GM18519 (cell line): ENCODE results near the gene LRRC1.

ENCODE experiments used
- ATAC-seq: cut with Tn5 transposase; IDR thresholded peaks from one replicate; pipeline ENCODE4 v1.9.1; 2021; ENCODE audit warnings: mild to moderate bottlenecking, moderate library complexity; ENCODE audit not compliant: unreplicated experiment, low FRiP score

The LRRC1 gene

DNA sequence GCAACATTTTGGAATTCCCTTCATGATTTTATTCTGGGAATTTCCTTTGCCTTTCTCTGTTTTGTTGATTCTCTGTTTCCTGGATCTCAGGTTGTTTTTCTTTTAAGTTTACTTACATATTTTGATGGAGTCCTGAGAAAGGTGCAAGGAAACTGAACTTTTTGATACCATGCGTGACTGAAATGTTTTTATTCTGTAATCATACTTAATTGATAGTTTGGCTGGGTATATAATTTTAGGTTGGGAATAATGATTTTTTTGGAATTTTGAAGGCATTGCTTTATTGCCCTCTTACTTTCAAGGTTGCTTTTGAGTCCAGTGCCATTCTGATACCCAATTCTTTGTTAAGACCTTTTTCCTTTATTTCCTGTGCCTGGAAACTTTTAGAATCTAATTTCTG is 45.2 kb downstream of the LRRC1 start:
- ATAC-seq: no peak

- no peak for ATAC-seq
These were observed 50.7 kb downstream of the LRRC1 start for GRCh38 chr6:53845280-53846195.

DNA sequence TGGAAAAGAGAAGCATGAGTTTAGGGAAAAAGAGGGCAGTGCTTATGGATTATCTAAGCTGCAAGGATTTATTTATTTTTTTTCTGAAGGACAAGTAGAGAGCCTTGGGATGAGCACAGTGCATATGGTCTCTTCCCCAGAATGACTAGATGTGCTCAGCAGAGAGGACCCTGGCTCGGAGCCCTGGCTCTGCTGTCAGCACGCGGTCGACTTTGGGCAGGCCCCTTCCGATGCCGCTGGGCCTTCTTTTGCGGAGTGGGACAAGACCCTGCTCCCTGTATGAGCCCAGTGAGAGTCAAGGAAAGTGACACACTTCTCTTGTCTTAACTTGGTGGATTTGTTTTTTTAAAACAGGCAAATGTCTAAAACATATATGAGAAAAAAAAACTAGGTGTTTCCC is 51.4 kb downstream of the LRRC1 start:
- ATAC-seq: no peak

DNA sequence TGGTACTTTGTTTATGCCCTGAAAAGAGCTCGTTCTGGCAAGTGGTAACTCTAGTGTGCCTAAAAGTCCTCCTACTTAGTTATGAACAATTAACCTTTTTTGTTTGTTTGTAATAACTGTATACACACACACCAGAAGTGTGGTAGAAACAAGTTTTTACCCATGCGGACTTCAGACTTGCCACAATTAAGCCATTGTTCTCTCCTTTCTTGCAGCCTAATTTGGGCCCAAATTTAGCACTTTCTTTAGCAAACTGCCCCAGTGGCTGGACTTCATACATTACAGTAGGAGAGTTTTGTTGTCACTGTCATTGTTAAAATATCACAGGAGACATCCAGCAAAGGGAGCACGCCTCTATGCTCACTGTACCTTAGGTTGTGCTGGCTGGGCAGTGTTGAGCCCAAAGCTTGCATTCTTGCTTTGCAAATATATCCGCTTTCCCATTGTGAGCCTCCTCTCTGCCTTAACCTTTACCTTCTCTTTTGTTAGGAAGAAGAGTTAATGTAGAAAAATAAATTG is 53.0 kb downstream of the LRRC1 start:
- no peak for ATAC-seq

- ATAC-seq: no peak
These were observed 55.7 kb downstream of the LRRC1 start for GRCh38 chr6:53850527-53850926.

- ATAC-seq: no peak
These were observed 56.8 kb downstream of the LRRC1 start for GRCh38 chr6:53851561-53851960.

GRCh38 chr6:53852805-53853204 is 58.0 kb downstream of the LRRC1 start:
- ATAC-seq: no peak

- no peak for ATAC-seq
These were observed 60.2 kb downstream of the LRRC1 start for GRCh38 chr6:53854843-53855567.

GRCh38 chr6:53855940-53856339 is 61.1 kb downstream of the LRRC1 start:
- ATAC-seq: no peak

DNA sequence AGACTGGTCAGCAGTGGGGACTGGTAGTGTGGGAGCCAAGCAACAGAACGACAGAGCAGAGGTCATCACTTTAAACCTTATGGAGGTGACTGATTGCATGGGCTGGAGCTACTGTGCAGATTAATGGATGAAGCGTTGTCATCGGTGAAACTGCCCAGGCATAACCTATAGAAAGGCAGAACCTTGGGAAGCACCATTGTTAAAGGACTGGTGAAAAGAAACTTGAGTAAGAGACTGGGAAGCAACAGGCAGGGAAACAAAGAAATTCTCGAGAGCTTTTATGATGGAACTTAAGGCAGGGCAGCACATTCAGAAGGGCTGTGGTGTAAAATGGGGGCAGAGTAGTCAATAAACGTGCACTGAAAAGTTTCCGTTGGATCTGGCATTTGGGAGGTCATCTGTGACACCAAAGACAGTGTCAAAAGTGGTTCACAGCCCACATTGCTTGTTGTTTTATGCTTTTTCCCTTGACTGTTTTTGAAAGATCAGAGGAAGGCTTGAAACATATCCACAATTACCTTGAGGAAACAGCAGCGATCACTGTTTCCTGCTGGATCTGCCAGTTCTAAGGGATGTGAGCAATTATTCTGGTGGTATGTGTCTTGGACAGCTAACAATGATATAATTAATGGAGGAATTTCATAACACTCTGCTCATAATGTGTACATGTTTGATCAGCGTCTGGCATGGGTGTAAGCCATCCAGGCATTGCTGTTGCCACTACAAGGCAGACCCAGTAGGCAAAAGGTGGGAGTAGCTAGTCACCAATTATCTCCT is 62.7 kb downstream of the LRRC1 start:
- no peak for ATAC-seq

DNA sequence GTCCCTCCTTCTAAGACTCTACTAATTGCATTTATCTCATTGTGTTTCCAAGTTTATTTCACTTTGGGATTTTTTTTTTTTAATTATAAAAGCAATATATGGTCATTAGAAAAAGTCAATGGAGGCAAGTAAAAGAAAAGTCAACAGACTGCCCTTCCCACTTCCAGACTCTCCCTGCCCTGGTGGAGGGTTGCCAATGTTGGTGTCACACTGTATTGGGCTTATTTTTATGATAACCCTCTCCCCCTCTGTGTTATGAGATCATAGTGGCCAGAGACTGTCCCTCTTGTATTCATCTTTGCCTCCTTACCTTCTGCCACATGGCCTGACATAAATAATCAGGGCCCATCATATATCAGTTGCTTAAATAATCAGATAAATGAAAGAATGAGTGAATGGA is 63.4 kb downstream of the LRRC1 start:
- ATAC-seq: no peak

- no peak for ATAC-seq
These were observed 64.1 kb downstream of the LRRC1 start for GRCh38 chr6:53858913-53859312.

DNA sequence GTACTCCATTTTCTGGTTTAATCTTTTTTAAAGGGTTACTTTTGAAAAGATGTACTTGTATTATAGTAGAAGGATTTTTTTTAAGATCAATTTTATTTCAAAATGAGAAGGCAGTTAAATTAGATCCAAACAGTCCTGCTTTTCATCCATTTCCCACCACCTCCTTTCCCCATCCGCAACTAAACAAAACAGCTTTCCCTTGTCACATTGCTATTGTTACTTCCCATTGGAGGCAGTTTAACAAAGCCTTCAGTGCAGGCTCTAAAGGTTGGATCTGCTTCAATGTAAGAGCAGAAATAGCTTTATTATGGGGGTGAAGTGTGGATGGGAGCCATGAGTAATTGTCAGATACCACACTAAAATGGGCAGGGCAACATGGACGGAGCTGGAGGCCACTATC is 65.7 kb downstream of the LRRC1 start:
- no peak for ATAC-seq

GRCh38 chr6:53861518-53861917 is 66.7 kb downstream of the LRRC1 start:
- no peak for ATAC-seq

DNA sequence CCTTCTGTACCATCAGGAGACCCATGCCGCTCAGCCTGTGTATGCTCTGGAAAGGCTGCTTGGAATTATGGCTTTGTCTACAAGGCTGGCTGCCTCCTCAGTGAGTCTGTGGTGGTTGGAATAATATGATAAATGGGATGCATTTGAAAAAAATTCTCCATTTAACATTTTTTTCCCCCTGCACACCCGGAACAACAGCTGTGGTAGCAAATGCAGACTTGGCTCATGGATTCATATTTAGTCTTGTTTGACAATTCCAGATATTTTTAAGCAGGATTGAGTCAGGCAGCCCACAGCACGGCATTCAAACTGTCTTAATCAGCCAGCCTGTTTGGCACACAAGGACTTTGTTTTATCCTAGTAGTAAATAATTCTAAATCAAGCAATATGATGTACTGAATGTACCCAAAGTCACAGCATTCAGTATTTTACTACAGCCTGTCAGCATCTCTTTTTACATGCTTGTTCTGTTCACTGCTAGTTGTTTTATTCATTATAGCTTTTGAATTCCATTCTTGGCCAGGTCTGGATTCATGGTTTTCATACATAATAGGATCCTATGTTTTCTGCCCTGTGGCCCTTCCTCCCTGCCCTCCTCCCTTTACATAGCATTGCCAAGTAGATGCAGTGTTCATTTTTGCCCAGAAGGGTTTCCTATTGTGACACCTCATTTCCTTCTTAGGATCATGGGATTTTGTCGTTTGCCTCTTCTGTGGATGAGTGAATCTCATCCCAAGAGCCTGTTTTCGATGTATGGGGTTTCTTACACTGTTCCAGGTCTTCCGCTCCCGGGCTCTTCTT is 68.1 kb downstream of the LRRC1 start:
- ATAC-seq: no peak

DNA sequence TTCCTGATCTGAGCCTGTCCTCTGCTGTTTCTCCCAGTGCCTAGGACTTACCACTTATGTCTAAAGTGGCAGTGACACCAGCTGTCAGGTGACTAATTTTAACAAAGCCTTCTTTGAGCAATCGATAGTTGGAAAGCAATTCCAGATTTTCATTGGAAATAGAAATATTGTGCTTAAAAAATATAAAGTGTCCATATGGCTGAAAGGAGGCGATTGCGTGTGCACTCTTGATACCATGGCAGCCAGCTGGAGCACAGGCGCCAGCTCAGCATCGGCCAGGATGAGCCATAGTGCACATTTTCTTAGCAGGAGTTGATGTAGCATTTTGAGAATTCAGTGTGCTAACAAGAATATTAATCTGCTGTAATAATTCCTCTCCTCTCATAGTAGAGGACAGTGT is 70.0 kb downstream of the LRRC1 start:
- no peak for ATAC-seq

DNA sequence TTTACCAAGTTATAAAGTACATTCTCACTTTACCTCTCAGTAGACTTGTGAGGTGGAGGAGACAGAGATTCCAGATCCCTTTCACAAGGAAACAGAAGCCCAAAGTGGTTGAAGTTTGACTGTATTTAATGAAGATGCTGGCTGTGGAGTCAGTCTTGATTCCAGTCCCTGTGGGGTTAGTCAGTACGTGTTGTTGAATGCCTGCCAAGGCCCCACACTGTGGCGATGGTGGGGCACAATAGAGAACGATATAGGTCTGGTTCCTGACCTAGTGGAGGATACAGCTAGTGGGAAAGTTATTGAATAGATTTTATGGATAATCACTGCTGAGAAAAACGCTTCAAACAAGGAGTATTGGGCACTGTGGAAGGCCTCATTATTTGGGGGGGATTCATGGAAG is 71.4 kb downstream of the LRRC1 start:
- no peak for ATAC-seq

GRCh38 chr6:53868626-53869025 is 73.8 kb downstream of the LRRC1 start:
- no peak for ATAC-seq

DNA sequence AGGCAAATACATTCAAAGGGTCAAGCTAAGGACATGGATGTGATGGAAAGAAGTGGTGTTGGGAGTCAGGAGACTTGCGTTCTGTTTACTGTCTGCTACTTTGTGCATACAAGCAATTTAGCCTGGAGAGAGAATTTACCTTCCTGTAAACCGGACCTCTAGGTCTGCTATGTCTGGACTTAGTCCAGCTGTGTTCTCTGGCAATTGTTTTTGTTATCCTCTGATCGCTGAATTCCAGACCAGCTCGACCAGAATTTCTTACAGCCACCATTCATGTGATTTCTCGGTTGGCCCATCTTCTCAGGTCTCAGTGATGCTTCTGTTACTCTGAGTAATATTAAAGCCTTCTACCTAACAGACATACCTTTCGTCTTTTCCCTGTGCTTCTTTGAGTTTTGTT is 75.2 kb downstream of the LRRC1 start:
- no peak for ATAC-seq

- ATAC-seq: no peak
These were observed 79.1 kb downstream of the LRRC1 start for GRCh38 chr6:53873922-53874321.
